Karpas-422 (cell line): Measurements from ENCODE around the gene CLEC7A. TPM values are rescaled to one million over a fixed set of nuclear protein-coding genes. Genes with fewer than 3 reads are reported as not detected.

Experiments used
- DNase-seq: peaks from one replicate; pipeline ENCODE4 v3.0.0-alpha.2; 2015
- H2AFZ ChIP-seq: fragments of 200-600 bp; sonication (generic); 2 replicates; pipeline ENCODE4 v1.6.1; 2014; ENCODE audit warnings: antibody characterized with exemption, low read length, mixed read lengths
- H3K27ac ChIP-seq: fragments of 200-600 bp; sonication (generic); 2 replicates; pipeline ENCODE4 v1.5.1; 2014; ENCODE audit warnings: mild to moderate bottlenecking, low read length, moderate library complexity
- H3K27me3 ChIP-seq: fragments of 200-600 bp; sonication (generic); 2 replicates; pipeline ENCODE4 v1.6.1; 2014; ENCODE audit warnings: low read length, mixed read lengths
- H3K36me3 ChIP-seq: fragments of 200-600 bp; sonication (generic); 2 replicates; pipeline ENCODE4 v1.6.1; 2014; ENCODE audit warnings: low read length, mixed read lengths; ENCODE audit not compliant: insufficient read depth
- H3K4me1 ChIP-seq: fragments of 200-600 bp; sonication (generic); 2 replicates; pipeline ENCODE4 v1.6.1; 2014; ENCODE audit warnings: mild to moderate bottlenecking, low read length, mixed read lengths
- H3K4me2 ChIP-seq: fragments of 200-600 bp; sonication (generic); 2 replicates; pipeline ENCODE4 v1.6.1; 2014; ENCODE audit warnings: low read length, low read depth, mild to moderate bottlenecking; ENCODE audit not compliant: poor library complexity, severe bottlenecking
- H3K4me3 ChIP-seq: fragments of 200-600 bp; sonication (generic); 2 replicates; pipeline ENCODE4 v1.5.1; 2014; ENCODE audit warnings: mild to moderate bottlenecking, antibody characterized with exemption, low read length, mixed read lengths
- H3K79me2 ChIP-seq: fragments of 200-600 bp; sonication (generic); 2 replicates; pipeline ENCODE4 v1.6.1; 2014; ENCODE audit warnings: mild to moderate bottlenecking, low read length, mixed read lengths
- H3K9ac ChIP-seq: fragments of 200-600 bp; sonication (generic); 2 replicates; pipeline ENCODE4 v1.6.0; 2014; ENCODE audit warnings: low read length
- H3K9me2 ChIP-seq: fragments of 200-600 bp; sonication (generic), shearing (Covaris generic); replicated peaks from 2 replicates; pipeline ENCODE4 v1.6.0; 2014; ENCODE audit warnings: mild to moderate bottlenecking, low read length, moderate library complexity; ENCODE audit not compliant: insufficient read depth
- H3K9me3 ChIP-seq: fragments of 300-700, 200-600 bp; sonication (generic); 2 replicates; pipeline ENCODE4 v1.6.1; 2014; ENCODE audit warnings: low read length, mixed read lengths
- H4K20me1 ChIP-seq: fragments of 200-600 bp; sonication (generic); 2 replicates; pipeline ENCODE4 v1.6.1; 2014; ENCODE audit warnings: mild to moderate bottlenecking, antibody characterized with exemption, low read length, low read depth; ENCODE audit not compliant: insufficient read depth
- total RNA-seq: library from RNA; depleted of rRNA; stranded (reverse); fragments of >200 nt; shearing (Covaris generic); gene quantifications from 2 replicates; pipeline ENCODE4 v1.2.3, GENCODE V29; 2014; ENCODE audit warnings: low replicate concordance

The CLEC7A gene
- total RNA-seq, 1 experiment from 2014 or later: not detected

GRCh38 chr12:10167599-10167998, 37.6 kb upstream of the CLEC7A start:
- Histone ChIP-seq H3K27me3 (no peaks in the 10 kb centered on the region), H3K9ac (no peak overlapping the region), H3K79me2 (no peaks in the 10 kb centered on the region), H2AFZ (no peak overlapping the region), H4K20me1 (no peaks in the 10 kb centered on the region), H3K36me3 (no peaks in the 10 kb centered on the region), H3K4me2 (no peak overlapping the region), H3K9me2 (no peaks in the 10 kb centered on the region), H3K4me3 (no peak overlapping the region), H3K4me1 (peaks cover 7% of the 10 kb centered on the region), H3K9me3 (no peaks in the 10 kb centered on the region), H3K27ac (no peak overlapping the region)
- DNase-seq: no peak

DNA sequence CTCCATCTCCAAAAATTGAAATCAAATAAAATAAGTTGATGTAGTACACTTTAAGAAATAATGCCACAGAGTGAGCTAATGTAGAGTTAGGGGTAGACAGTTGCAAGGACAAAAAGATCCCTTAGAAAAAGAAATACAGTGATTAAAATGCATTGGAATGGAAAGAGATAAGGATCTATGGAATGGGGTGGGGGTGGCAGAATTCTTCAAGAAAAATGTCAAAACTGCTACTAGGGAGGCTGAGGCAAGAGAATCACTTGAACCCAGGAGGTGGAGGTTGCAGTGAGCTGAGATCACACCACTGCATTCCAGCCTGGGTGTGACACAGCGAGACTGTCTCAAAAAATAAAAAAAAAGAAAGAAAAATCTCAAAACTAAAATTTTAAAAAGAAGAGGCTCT, 35.4 kb upstream of the CLEC7A start:
- H3K9ac ChIP-seq: no peak overlapping the region
- no peaks in the 10 kb centered on the region for H3K9me2 ChIP-seq
- peaks cover 7% of the 10 kb centered on the region for H3K4me1 ChIP-seq
- H3K9me3 ChIP-seq: no peaks in the 10 kb centered on the region
- no peaks in the 10 kb centered on the region for H3K27me3 ChIP-seq
- H3K4me3 ChIP-seq: no peak overlapping the region
- no peak overlapping the region for H3K4me2 ChIP-seq
- no peak overlapping the region for H2AFZ ChIP-seq
- no peak overlapping the region for H3K27ac ChIP-seq
- DNase-seq: no peak
- H3K79me2 ChIP-seq: no peaks in the 10 kb centered on the region
- no peaks in the 10 kb centered on the region for H3K36me3 ChIP-seq
- no peaks in the 10 kb centered on the region for H4K20me1 ChIP-seq

- Histone ChIP-seq H3K36me3 (no peaks in the 10 kb centered on the region), H3K79me2 (no peaks in the 10 kb centered on the region), H3K9me2 (no peaks in the 10 kb centered on the region), H3K27me3 (no peaks in the 10 kb centered on the region; the same call in 1 of the 2 replicates), H3K4me2 (no peak overlapping the region), H4K20me1 (no peaks in the 10 kb centered on the region), H3K4me1 (no peaks in the 10 kb centered on the region), H3K27ac (no peak overlapping the region), H3K4me3 (no peak overlapping the region), H2AFZ (no peak overlapping the region), H3K9me3 (no peaks in the 10 kb centered on the region), H3K9ac (no peak overlapping the region)
- no peak for DNase-seq
Measured at GRCh38 chr12:10163084-10163483, 33.1 kb upstream of the CLEC7A start.

- DNase-seq: no peak
- H2AFZ ChIP-seq: no peak overlapping the region
- no peak overlapping the region for H3K27ac ChIP-seq
- no peak overlapping the region for H3K4me2 ChIP-seq
- no peaks in the 10 kb centered on the region; the same call in 1 of the 2 replicates for H3K27me3 ChIP-seq
- H3K4me1 ChIP-seq: no peaks in the 10 kb centered on the region
- no peaks in the 10 kb centered on the region for H3K79me2 ChIP-seq
- no peak overlapping the region for H3K4me3 ChIP-seq
- H3K9ac ChIP-seq: no peak overlapping the region
- H3K36me3 ChIP-seq: no peaks in the 10 kb centered on the region
- H3K9me3 ChIP-seq: no peaks in the 10 kb centered on the region
- no peaks in the 10 kb centered on the region for H4K20me1 ChIP-seq
- no peaks in the 10 kb centered on the region for H3K9me2 ChIP-seq
Measured at GRCh38 chr12:10160617-10161385, 30.8 kb upstream of the CLEC7A start.

DNA sequence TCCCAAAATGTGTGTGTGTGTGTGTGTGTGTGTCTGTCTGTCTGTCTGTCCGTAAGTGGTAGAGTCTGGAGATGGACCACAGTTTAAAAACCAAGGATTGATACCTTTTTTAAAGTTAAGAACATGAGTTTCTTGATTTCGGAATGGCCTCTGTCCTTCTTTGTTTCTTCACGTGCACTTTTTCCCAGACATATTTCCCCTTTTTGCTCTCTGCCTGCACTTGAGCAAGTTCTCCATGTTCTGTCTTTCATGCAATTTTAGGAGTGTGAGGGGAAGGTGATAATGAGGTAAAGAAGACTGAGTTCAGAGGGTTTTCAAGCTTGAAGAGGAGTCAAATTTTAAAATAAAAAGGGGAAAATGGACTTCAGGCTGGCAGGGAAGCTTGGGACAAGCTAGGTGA, 29.3 kb upstream of the CLEC7A start:
- no peaks in the 10 kb centered on the region; the same call in 1 of the 2 replicates for H3K27me3 ChIP-seq
- H3K9ac ChIP-seq: no peak overlapping the region
- no peak for DNase-seq
- no peak overlapping the region for H3K27ac ChIP-seq
- no peak overlapping the region for H3K4me2 ChIP-seq
- no peaks in the 10 kb centered on the region for H3K9me2 ChIP-seq
- no peaks in the 10 kb centered on the region for H3K36me3 ChIP-seq
- H3K4me1 ChIP-seq: no peaks in the 10 kb centered on the region
- H3K9me3 ChIP-seq: no peaks in the 10 kb centered on the region
- no peaks in the 10 kb centered on the region for H3K79me2 ChIP-seq
- H3K4me3 ChIP-seq: no peak overlapping the region
- H4K20me1 ChIP-seq: no peaks in the 10 kb centered on the region
- no peak overlapping the region for H2AFZ ChIP-seq

- Histone ChIP-seq H3K9me3 (no peaks in the 10 kb centered on the region), H3K4me3 (no peak overlapping the region), H3K27ac (no peak overlapping the region), H3K4me2 (no peak overlapping the region), H3K9me2 (no peaks in the 10 kb centered on the region), H3K27me3 (no peaks in the 10 kb centered on the region; the same call in 1 of the 2 replicates), H3K36me3 (no peaks in the 10 kb centered on the region), H3K79me2 (no peaks in the 10 kb centered on the region), H4K20me1 (no peaks in the 10 kb centered on the region), H2AFZ (no peak overlapping the region), H3K9ac (no peak overlapping the region), H3K4me1 (no peaks in the 10 kb centered on the region)
- DNase-seq: no peak
Measured at GRCh38 chr12:10158406-10158805, 28.4 kb upstream of the CLEC7A start.

- Histone ChIP-seq H3K79me2 (no peaks in the 10 kb centered on the region), H3K36me3 (no peaks in the 10 kb centered on the region), H3K9me3 (no peaks in the 10 kb centered on the region), H3K27ac (no peak overlapping the region), H4K20me1 (no peaks in the 10 kb centered on the region), H3K9ac (no peak overlapping the region), H3K4me2 (no peak overlapping the region), H3K4me3 (no peak overlapping the region), H3K9me2 (no peaks in the 10 kb centered on the region), H2AFZ (no peak overlapping the region), H3K27me3 (no peaks in the 10 kb centered on the region; the same call in 1 of the 2 replicates), H3K4me1 (no peaks in the 10 kb centered on the region)
- no peak for DNase-seq
Measured at GRCh38 chr12:10155966-10156365, 26.0 kb upstream of the CLEC7A start.

GRCh38 chr12:10154145-10154496, 24.1 kb upstream of the CLEC7A start:
- Histone ChIP-seq H4K20me1 (no peaks in the 10 kb centered on the region), H3K4me2 (no peak overlapping the region), H3K9ac (no peak overlapping the region), H3K36me3 (no peaks in the 10 kb centered on the region), H3K9me2 (no peaks in the 10 kb centered on the region), H3K27ac (no peak overlapping the region), H3K4me1 (no peaks in the 10 kb centered on the region), H3K27me3 (no peaks in the 10 kb centered on the region; the same call in 1 of the 2 replicates), H2AFZ (no peak overlapping the region), H3K9me3 (no peaks in the 10 kb centered on the region), H3K4me3 (no peak overlapping the region), H3K79me2 (no peaks in the 10 kb centered on the region)
- DNase-seq: no peak
